AG04449 (cell line): ENCODE data around the gene BICD2.

Experiments
- CTCF ChIA-PET: fragments of 350-600 bp; formaldehyde crosslinking; extraction: SDS; loops from one replicate; lab custom pipeline; 2021; ENCODE audit warnings: antibody characterized with exemption; lab: Yijun Ruan, JAX
- POLR2A ChIA-PET: fragments of 400-600, 350-600 bp; formaldehyde crosslinking; extraction: SDS; loops from one replicate; lab custom pipeline; 2020; ENCODE audit warnings: antibody characterized with exemption, inconsistent platforms; lab: Yijun Ruan, JAX
- DNase-seq: peaks from one replicate; pipeline ENCODE4 v3.0.0-alpha.2; 2010; ENCODE audit warnings: low read depth, low spot score
- H3K4me3 ChIP-seq: 2 replicates; pipeline ENCODE4 v1.5.1; 2011; ENCODE audit warnings: low read depth, mild to moderate bottlenecking, control low read depth, low read length
- CTCF ChIP-seq: IDR thresholded peaks from one replicate; pipeline ENCODE4 v1.5.1; 2011; ENCODE audit warnings: mild to moderate bottlenecking, moderate library complexity, low read length, control low read depth, inconsistent platforms; ENCODE audit not compliant: insufficient read depth; ENCODE audit errors: missing control alignments

BICD2 gene

GRCh38 chr9:92752812-92753404 lies 11.7 kb downstream of the BICD2 start:
- no peak for TF ChIP-seq CTCF
- no peak for DNase-seq
- no peak overlapping the region for H3K4me3 ChIP-seq
- CTCF ChIA-PET: interaction anchor here (1.0 to 1.1 kb wide), 3 partner anchors 19 to 40 kb away, joined by 3 read pairs; no protein-coding TSS in a partner anchor
- POLR2A ChIA-PET: no interaction called here

- ChIA-PET POLR2A (no interaction called here), CTCF (interaction anchor here (1.6 kb wide), 1 partner anchor 41 kb away, joined by 3 read pairs; no protein-coding TSS in a partner anchor)
- H3K4me3 ChIP-seq: no peak overlapping the region
- no peak for DNase-seq
- no peak for TF ChIP-seq CTCF
Measured at GRCh38 chr9:92749934-92750315, 14.7 kb downstream of the BICD2 start.

GRCh38 chr9:92749071-92749933 lies 15.3 kb downstream of the BICD2 start:
- no peak overlapping the region for H3K4me3 ChIP-seq
- CTCF ChIA-PET: interaction anchor here (1.6 kb wide), 1 partner anchor 42 kb away, joined by 3 read pairs; no protein-coding TSS in a partner anchor
- POLR2A ChIA-PET: no interaction called here
- TF ChIP-seq CTCF: no peak
- no peak for DNase-seq

- POLR2A ChIA-PET: no interaction called here
- no peak for TF ChIP-seq CTCF
- no peak overlapping the region for H3K4me3 ChIP-seq
- CTCF ChIA-PET: interaction anchor here (2.0 to 2.5 kb wide), 2 partner anchors 17 to 30 kb away, joined by 6 to 11 read pairs; no protein-coding TSS in a partner anchor
- DNase-seq: no peak
Measured at GRCh38 chr9:92748233-92748497, 16.5 kb downstream of the BICD2 start.

GRCh38 chr9:92747459-92748232 lies 17.0 kb downstream of the BICD2 start:
- ChIA-PET CTCF (interaction anchor here (1.4 to 2.5 kb wide), 3 partner anchors 15 to 30 kb away, joined by 5 to 11 read pairs (median 6); no protein-coding TSS in a partner anchor), POLR2A (no interaction called here)
- DNase-seq: no peak
- H3K4me3 ChIP-seq: no peak overlapping the region
- TF ChIP-seq CTCF: no peak
